ENCODE measurements around the gene SH3RF2.

DNA sequence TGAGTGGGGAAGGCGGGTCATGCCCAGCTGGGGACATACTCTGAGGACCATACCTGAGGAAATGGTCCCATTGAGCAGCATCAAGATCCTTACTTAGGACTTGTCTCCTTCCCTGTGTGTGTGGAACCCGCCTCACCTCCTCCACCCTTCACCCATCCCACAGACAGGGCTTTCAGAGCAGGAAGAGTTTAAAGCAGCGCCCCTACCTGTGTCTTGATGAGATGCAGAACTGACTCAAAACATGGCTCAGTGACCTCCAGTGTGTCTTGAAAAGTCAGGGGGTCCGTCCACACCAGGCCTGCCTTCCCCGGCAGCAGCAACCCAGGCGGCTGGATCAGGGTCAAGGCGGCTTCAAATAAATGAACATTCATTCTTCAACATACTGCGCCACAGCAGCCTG, 130.6 kb downstream of the SH3RF2 start:
- TF ChIP-seq, protein P1, sequence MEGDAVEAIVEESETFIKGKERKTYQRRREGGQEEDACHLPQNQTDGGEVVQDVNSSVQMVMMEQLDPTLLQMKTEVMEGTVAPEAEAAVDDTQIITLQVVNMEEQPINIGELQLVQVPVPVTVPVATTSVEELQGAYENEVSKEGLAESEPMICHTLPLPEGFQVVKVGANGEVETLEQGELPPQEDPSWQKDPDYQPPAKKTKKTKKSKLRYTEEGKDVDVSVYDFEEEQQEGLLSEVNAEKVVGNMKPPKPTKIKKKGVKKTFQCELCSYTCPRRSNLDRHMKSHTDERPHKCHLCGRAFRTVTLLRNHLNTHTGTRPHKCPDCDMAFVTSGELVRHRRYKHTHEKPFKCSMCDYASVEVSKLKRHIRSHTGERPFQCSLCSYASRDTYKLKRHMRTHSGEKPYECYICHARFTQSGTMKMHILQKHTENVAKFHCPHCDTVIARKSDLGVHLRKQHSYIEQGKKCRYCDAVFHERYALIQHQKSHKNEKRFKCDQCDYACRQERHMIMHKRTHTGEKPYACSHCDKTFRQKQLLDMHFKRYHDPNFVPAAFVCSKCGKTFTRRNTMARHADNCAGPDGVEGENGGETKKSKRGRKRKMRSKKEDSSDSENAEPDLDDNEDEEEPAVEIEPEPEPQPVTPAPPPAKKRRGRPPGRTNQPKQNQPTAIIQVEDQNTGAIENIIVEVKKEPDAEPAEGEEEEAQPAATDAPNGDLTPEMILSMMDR (IDR thresholded peaks at IDR 0.05; ENCODE audit: low read length), result no peak
- TF ChIP-seq EZH2phosphoT487 (IDR thresholded peaks at IDR 0.05; ENCODE audit: low read length), result no peak
